Germinal center (tissue), 1 donor: ENCODE results near the gene AFF3.
A peak's percentile ranks its signal among the peaks of the same experiment; 100 is the strongest.
"Not testable (repeated sequence)": the region's sequence is repeated elsewhere in the genome, so short reads cannot be mapped to it uniquely, and the experiment has no call there.

ENCODE experiments used
- DNase-seq: peaks from one replicate; pipeline ENCODE4 v3.0.0; 2012; ENCODE audit warnings: mixed read lengths, low spot score

The AFF3 gene

GRCh38 chr2:100148883-100149282, 6.5 kb upstream of the AFF3 start:
- no peak for DNase-seq

DNA sequence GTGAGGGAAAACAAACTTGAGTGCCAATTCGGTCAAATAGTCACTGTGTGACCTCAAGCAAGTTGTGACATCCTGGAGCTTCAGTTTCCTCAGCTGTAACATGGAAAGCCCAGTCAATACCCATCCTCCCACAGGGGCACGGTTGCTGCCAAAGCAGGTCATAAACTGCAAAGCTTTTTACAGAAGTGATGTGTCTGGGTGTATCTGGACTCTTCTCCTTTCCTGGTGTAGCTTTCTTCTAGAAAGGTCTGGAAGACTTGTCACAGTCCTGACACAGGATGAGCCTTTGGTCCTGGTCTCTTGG, 4.2 kb upstream of the AFF3 start:
- no peak for DNase-seq

GRCh38 chr2:100145893-100146656, 3.7 kb upstream of the AFF3 start:
- DNase-seq = no peak

DNA sequence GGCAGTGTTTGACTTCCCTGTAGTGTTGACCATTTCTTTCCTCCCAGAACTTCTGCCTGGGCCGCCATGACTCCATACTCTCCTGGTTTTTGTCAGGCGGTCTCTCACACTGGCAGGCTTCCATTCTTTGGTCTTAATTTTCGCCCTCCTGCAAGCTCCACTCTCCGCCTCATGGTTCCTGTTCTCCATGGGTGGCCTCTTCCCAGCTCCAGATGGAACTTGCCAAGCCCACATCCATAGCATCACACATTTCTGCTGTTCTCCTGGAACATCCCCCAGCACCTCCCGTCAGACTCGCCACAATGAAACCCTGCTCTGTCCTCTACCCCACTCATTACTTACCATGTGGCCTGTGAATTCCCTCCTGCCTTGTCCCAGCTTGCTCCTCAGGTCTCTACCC, 896 bp upstream of the AFF3 start:
- no peak for DNase-seq

GRCh38 chr2:100141906-100142305, 484 bp downstream of the AFF3 start:
- DNase-seq = no peak

GRCh38 chr2:100140582-100140981, 1.8 kb downstream of the AFF3 start:
- DNase-seq = peak; percentile 54

- DNase-seq = no peak
These were observed 4.4 kb downstream of the AFF3 start for GRCh38 chr2:100137866-100138570.

DNA sequence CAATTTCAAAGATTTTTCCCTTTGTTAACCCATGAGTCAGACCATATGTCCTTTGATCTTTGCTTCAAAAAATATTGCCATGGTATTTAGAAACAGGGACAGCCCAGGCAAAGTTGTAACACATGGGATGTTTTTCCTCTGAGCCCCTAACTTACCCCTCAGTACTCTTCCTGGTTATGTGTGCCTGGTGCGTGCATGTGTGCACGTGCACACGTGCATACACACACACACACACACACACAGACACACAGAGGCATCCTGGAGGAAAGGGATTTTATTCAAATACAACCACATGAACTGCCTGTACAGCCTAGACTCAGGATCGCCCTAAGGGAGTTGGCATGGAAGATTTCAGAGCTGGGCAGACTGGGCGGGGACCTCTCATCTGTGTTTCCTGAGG, 5.1 kb downstream of the AFF3 start:
- no peak for DNase-seq

- no peak for DNase-seq
These were observed 6.1 kb downstream of the AFF3 start for GRCh38 chr2:100136310-100136709.

GRCh38 chr2:100135415-100135814, 7.0 kb downstream of the AFF3 start:
- no peak for DNase-seq

- no peak for DNase-seq
These were observed 11.6 kb downstream of the AFF3 start for GRCh38 chr2:100130595-100131391.

DNA sequence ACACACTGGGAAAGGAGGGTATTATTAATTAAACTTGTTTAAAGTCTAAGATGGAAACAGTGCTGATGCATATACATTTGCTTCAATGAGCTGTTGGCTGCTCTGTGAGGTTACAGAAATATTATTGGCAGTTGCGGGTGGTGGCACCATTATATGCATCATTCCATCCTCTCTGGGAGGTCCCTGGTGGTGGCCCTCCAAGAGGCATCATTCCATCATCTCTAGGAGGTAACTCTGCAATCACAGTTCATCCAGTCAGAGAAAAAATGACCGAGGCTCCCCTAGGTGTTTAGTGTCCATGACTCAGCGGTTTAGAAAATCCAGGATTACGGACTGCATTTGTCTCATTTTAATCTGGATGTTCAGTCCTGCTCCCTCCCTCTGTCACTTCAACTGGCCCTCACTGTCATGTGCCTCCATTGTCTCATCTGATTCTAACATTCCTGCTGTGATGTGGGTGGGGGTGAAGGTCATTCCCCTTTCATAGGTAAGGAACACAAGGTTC, 15.4 kb downstream of the AFF3 start:
- no peak for DNase-seq

- DNase-seq = no peak
These were observed 16.2 kb downstream of the AFF3 start for GRCh38 chr2:100126201-100126600.

GRCh38 chr2:100125626-100126025, 16.8 kb downstream of the AFF3 start:
- no peak for DNase-seq

DNA sequence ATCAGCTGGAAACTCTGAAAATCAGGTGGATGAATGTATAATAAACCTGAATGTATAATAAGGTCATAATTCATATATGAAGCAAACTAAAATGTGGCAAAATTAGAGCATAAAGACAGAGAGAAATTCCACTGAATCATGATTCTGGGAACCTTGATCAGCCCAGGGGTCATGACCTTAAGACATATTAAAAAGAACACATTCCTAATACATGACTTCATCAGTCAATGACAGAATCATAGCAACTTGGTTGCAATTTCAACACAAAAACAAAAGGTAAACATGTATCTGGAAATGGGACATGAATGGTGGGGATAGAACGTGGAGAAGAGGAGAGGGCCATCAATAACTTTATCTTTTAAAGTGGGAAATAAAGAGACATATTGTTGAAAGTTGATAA, 17.6 kb downstream of the AFF3 start:
- DNase-seq = no peak

GRCh38 chr2:100121124-100121718, 21.2 kb downstream of the AFF3 start:
- DNase-seq = no peak

GRCh38 chr2:100119235-100119634, 23.2 kb downstream of the AFF3 start:
- no peak for DNase-seq

DNA sequence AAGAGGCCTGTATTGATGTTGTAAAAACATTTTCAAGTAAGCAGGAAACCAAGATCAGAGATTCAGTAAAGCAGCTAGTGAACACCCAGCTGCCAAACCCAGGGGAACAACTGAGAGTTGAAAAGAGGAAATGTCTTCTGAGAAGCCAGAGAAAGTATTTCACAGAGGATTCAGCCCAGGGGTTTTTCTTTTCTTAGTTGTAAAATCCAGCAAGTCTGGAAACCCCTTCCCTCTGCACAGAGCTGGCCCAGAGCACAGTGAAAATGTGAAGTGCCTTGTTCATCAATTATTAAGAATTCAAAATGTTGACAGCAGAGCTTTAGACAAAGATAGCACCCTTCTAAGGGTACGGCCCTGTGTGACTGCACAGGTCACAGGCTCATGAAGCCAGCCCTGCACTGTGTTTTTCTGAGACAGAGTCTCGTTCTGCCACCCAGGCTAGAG, 28.4 kb downstream of the AFF3 start:
- peak; percentile 54 for DNase-seq

GRCh38 chr2:100110614-100111000, 31.8 kb downstream of the AFF3 start:
- DNase-seq = peak; percentile 63

DNA sequence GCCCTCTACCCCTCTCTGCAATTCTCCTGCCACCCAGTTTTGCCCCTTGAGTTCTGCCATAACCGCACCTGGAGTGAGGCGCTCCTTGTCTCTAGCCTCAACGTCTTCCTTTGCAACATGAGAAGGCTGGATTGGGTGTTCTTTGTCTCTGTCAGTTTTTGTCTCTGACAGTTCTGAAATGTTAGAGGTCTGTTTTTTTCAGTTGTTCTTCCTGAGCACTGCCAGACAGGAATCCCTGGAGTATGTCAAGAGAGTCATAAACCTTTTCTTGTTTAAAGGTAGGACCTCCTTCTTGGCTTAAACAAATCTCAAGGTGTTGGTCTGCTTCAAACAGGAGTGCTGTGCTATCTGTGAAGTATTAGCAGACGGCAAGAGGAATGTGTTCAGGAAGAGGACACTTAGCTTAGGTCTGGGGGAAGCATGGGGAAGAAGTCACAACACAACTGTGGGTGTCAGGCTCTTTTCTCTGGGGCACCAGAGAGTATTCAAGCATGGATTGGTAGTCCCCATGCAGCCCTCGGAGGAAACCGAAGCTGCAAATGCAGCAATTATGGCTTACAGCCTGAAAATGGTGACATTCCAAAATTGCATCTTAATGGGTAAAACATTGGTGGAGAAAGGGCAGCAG, 32.3 kb downstream of the AFF3 start:
- DNase-seq = no peak

DNA sequence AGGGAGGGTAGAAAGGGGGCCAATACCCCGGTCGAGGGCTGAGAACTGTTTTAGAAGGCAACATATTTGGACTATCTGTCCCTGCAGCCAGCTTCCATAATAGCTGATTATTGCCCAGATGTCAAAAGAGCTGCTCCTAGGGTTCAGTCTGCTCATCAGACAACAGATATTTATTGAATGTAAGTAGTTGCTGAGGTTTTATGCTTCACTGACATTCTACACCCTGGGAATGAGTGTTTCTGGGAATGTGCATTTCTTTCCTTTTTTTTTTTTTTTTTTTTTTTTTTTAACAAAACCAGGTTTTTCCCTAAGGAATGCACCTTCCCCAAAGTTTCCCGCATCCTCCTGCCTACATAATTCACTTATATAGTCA, 33.8 kb downstream of the AFF3 start:
- DNase-seq = not testable (repeated sequence)
